Left renal cortex interstitium (tissue), 4 donors: ENCODE measurements around the gene AREL1. TPM values are rescaled to one million over a fixed set of nuclear protein-coding genes. Genes with fewer than 3 reads are reported as not detected.
"Not testable (repeated sequence)": the region's sequence is repeated elsewhere in the genome, so short reads cannot be mapped to it uniquely, and the experiment has no call there.

ENCODE experiments used
- DNase-seq, 4 donors: peaks; one replicate each; pipeline ENCODE4 v3.0.0-alpha.2; 2013; ENCODE audit warnings: low read depth in 4 of 4, low spot score in 2 of 4, missing footprints in 1 of 4
- polyA plus RNA-seq, 4 donors: library from polyadenylated mRNA; unstranded; fragments of 120-200 nt; gene quantifications; one replicate each; pipeline ENCODE4 v1.2.1, GENCODE V29; 2013; ENCODE audit not compliant: insufficient read length in 4 of 4

AREL1 gene
- 10 to 100 TPM; 33.5 to 38.0 (median 35.0) TPM for polyA plus RNA-seq

GRCh38 chr14:74712499-74713394 lies at the start of gene AREL1, which contains the start of gene FCF1:
Gene AREL1 (minus strand): TSS chr14:74713080. CDS start chr14:74685615, 27,465 bp downstream.
Gene FCF1 (plus strand): TSS chr14:74713144. CDS start chr14:74713198, 54 bp downstream.
- DNase-seq = peak; percentile 75 to 92 (median 85)

GRCh38 chr14:74758505-74758904 lies 45.6 kb upstream of the AREL1 start:
- not testable (repeated sequence) for DNase-seq

DNA sequence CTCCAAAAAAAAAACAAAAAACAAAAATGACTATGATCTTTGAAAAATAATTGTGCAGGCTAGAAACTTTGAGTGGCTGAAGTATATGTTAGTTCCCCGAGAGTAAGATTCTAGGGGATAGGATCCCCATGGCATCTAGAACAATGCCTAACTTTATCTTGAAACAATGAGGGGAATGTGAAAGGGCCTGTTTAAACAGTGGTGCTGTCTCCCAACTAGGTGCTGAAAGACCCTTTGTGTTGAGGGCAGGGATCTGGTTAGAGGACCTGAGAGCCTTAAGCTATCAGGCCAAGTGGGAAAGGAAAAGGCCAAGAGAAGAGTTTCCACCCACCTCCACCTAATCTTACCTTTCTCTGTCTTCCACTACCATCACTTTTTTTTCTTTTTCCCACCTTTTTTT lies 43.4 kb upstream of the AREL1 start:
- DNase-seq = no peak

DNA sequence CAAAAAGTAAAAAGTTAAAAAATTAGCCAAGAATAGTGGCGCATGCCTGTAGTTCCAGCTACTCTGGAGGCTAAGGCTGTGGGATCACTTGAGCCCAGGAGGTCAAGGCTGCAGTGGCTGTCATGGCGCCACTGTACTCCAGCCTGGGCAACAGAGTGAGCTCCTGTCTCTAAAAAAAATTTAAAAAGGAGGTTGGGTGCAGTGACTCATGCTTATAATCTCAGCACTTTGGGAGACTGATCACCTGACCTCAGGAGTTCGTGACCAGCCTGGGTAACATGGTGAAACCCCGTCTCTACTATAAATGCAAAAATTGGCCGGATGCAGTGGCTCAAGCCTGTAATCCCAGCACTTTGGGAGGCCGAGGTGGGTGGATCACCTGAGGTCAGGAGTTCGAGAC lies 42.0 kb upstream of the AREL1 start:
- no peak for DNase-seq

DNA sequence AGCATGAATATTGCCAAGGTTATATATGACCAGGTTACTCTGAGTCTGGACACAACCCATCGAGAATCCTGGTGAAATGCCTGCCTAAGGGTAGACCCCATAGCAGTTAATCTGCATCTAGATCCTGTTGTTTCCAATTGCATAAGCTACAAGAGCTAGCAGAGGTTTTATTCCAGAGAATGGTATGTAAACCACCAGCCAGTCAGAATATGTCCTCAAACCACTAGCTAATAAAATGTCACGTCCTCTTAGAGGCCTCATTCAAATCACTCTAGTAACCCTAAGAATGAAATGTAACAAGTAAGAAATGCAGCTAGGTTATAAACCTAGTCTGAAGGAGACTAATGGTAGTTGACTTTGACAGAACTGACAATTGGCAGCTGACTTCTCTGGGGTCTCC lies 41.3 kb upstream of the AREL1 start:
- DNase-seq = no peak

GRCh38 chr14:74747237-74747636 lies 34.4 kb upstream of the AREL1 start:
- DNase-seq = no peak

- DNase-seq = no peak
These were observed 26.6 kb upstream of the AREL1 start for GRCh38 chr14:74739293-74740030.

DNA sequence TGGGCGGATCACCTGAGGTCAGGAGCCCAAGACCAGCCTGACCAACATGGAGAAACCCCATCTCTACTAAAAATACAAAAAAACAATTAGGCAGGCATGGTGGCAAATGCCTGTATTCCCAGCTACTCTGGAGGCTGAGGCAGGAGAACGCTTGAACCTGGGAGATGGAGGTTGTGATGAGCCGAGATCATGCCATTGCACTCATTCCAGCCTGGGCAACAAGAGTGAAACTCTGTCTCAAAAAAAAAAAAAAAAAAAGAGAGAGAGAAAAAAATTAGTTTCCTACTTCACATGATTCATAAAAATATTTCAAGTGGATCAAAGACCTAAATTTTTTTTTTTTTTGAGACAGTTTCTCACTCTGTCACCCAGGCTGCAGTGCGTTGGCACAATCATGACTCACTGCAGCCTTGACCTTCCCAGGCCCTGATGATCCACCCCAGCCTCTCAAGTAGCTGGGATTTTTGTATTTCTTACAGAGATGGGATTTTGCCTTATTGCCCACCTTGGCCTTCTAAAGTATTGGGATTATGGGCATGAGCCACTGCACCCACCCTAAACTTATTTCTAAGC lies 25.0 kb upstream of the AREL1 start:
- DNase-seq = no peak

GRCh38 chr14:74735125-74735524 lies 22.2 kb upstream of the AREL1 start:
- DNase-seq = no peak

- DNase-seq = no peak
These were observed 20.3 kb upstream of the AREL1 start for GRCh38 chr14:74733221-74733620.

DNA sequence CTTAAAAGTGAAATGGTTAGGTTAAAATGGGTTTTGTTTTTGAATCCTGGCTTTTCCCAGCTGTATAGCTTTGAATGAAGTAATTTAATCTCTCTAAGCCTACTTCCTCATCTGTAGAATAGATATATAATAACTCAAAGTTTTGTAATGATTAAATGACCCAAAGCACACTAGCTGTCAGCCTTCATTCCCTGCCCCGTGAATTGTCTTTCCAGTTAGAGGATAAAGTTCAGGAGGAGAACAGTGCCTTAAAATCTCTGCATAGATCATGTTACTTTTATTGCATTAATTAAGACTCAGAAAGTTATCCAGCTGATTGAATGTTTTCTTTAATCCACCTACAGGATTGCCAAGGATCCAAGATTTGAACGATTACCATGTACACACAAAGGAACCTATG lies 19.5 kb upstream of the AREL1 start:
- no peak for DNase-seq

DNA sequence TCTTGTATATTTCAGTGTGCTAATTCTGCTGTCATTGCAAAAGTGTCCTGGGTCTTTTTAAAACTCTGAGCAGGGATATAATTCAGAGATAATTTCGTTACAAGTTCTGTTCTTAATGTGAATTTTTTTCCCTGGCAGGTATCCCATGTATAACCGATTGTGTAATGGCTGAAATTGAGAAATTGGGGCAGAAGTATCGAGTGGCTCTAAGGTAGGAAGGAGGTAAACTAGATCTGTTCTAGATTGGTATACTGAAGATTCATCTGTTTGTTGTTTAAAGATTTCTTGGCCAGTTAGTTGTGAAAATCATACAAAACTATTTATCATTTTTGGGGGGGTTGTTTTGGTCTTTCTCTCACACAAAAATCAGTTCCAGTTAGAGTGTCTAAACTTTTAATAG lies 10.3 kb upstream of the AREL1 start:
- no peak for DNase-seq

GRCh38 chr14:74720526-74720925 lies 7.6 kb upstream of the AREL1 start:
- no peak for DNase-seq

DNA sequence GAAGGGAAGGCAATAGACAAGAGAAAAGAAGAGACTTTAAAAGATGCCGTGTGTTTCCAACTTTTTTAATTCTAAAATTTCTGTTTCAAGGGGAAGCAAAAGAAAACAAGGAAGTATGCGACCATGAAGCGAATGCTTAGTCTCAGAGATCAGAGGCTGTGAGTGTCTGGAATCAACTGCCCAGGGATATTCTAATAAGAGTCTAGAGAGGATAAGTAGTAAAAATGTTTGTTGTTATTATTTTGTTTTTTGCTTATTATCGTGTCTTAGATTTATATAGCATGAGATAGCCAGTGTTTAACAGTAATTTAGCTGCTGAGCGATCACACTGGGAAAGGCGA lies 485 bp upstream of the AREL1 start:
- DNase-seq = no peak

DNA sequence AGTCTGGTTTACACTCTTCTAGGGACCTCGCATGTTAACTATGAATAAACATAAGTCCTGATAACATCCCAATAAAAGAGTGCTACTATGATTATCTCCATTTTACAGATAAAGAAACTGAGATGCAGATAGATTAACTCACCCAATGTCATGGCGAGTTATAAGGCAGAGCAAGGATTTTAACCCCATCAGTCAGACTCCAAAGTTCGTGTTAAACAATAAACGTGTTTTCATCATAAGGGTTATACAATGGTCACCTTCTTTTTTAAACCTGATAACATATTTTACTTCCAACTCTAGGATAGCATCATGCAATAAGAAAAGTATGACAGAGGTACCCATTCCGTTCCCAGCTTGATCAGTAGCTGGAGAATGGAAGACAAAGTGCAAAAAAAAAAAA lies 1.2 kb downstream of the AREL1 start:
- DNase-seq = no peak

- DNase-seq = no peak
These were observed 2.4 kb downstream of the AREL1 start for GRCh38 chr14:74710480-74710879.

GRCh38 chr14:74705613-74706500 lies 7.0 kb downstream of the AREL1 start:
- DNase-seq = no peak

DNA sequence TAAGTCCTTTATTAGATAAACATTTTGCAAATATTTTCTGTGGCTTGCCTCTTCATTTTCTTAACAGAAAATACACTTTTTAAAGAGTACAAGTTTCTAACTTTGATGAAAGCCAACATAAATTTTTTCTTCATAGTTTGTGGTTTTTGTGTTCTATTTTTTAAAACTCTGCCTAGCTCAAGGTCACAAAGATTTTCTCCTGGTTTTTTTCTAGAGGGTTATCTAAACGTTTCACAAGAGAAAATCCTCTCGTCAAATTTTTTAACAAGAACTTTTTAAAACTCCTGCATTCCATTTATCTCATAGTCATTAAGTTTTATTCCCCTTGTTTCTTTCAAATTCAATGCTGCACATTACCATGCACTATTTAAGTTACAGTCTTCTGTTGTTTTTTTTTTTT lies 8.2 kb downstream of the AREL1 start:
- DNase-seq = no peak

- DNase-seq = no peak
These were observed 9.8 kb downstream of the AREL1 start for GRCh38 chr14:74703043-74703442.

GRCh38 chr14:74702293-74702692 lies 10.6 kb downstream of the AREL1 start:
- no peak for DNase-seq
